BE2C (cell line): ENCODE results near the gene FNIP1.
"Not testable (repeated sequence)": the region's sequence is repeated elsewhere in the genome, so short reads cannot be mapped to it uniquely, and the experiment has no call there.

Experiments
- DNase-seq: peaks from one replicate; pipeline ENCODE4 v3.0.0-alpha.2; 2020
- H3K27me3 ChIP-seq: fragments of 250-450 bp; sonication (Bioruptor Pico); 2 replicates; pipeline ENCODE4 v1.5.1; 2020; ENCODE audit warnings: mild to moderate bottlenecking
- H3K36me3 ChIP-seq: fragments of 250-450 bp; sonication (Bioruptor Pico); 2 replicates; pipeline ENCODE4 v1.5.1; 2020; ENCODE audit warnings: mild to moderate bottlenecking
- H3K4me1 ChIP-seq: fragments of 250-450 bp; sonication (Bioruptor Pico); 2 replicates; pipeline ENCODE4 v1.5.1; 2020
- H3K4me3 ChIP-seq: 2 replicates; pipeline ENCODE4 v1.5.1; 2011; ENCODE audit warnings: low read depth, low read length
- H3K9me3 ChIP-seq: fragments of 250-450 bp; sonication (Bioruptor Pico); 2 replicates; pipeline ENCODE4 v1.5.1; 2020
- CTCF ChIP-seq: IDR thresholded peaks from 2 replicates; pipeline ENCODE4 v1.5.1; 2012; ENCODE audit warnings: mild to moderate bottlenecking, low read depth, low read length

Gene FNIP1

GRCh38 chr5:131682175-131682574 is 114.6 kb downstream of the FNIP1 start:
- H3K27me3 ChIP-seq, result no peaks in the 10 kb centered on the region
- no peak for DNase-seq
- H3K9me3 ChIP-seq, result no peaks in the 10 kb centered on the region
- H3K36me3 ChIP-seq, result peaks cover 14% of the 10 kb centered on the region
- peaks cover 3% of the 10 kb centered on the region; the same call in 1 of the 2 replicates for H3K4me1 ChIP-seq
- no peak for TF ChIP-seq CTCF
- no peak overlapping the region for H3K4me3 ChIP-seq

GRCh38 chr5:131679911-131680310 is 116.9 kb downstream of the FNIP1 start:
- no peak overlapping the region for H3K4me3 ChIP-seq
- H3K9me3 ChIP-seq, result no peaks in the 10 kb centered on the region
- H3K27me3 ChIP-seq, result no peaks in the 10 kb centered on the region
- DNase-seq, result no peak
- no peak for TF ChIP-seq CTCF
- H3K4me1 ChIP-seq, result peaks cover 3% of the 10 kb centered on the region; the same call in 1 of the 2 replicates
- H3K36me3 ChIP-seq, result peaks cover 23% of the 10 kb centered on the region

GRCh38 chr5:131678273-131678672 is 118.5 kb downstream of the FNIP1 start:
- H3K4me3 ChIP-seq, DNase-seq: not testable (repeated sequence)
- peaks cover 29% of the 10 kb centered on the region for H3K36me3 ChIP-seq

GRCh38 chr5:131677115-131677514 is 119.7 kb downstream of the FNIP1 start:
- H3K27me3 ChIP-seq, result no peaks in the 10 kb centered on the region
- H3K4me3 ChIP-seq, result no peak overlapping the region
- no peaks in the 10 kb centered on the region for H3K9me3 ChIP-seq
- no peak for DNase-seq
- peaks cover 29% of the 10 kb centered on the region for H3K36me3 ChIP-seq
- H3K4me1 ChIP-seq, result peaks cover 3% of the 10 kb centered on the region; the same call in 1 of the 2 replicates
- no peak for TF ChIP-seq CTCF

More at GRCh38 chr5:131678273-131678672, 118.5 kb downstream of the FNIP1 start:
- H3K4me1 ChIP-seq, H3K27me3 ChIP-seq, H3K9me3 ChIP-seq: not testable (repeated sequence)

- no peak for DNase-seq
- Histone ChIP-seq H3K9me3 (no peaks in the 10 kb centered on the region), H3K36me3 (peaks cover 32% of the 10 kb centered on the region), H3K4me3 (no peak overlapping the region), H3K27me3 (no peaks in the 10 kb centered on the region), H3K4me1 (no peaks in the 10 kb centered on the region)
- TF ChIP-seq CTCF, result no peak
Measured at GRCh38 chr5:131672776-131673175, 124.0 kb downstream of the FNIP1 start.

GRCh38 chr5:131671994-131672655 is 124.7 kb downstream of the FNIP1 start:
- no peaks in the 10 kb centered on the region for H3K9me3 ChIP-seq
- H3K36me3 ChIP-seq, result peaks cover 26% of the 10 kb centered on the region
- no peaks in the 10 kb centered on the region for H3K4me1 ChIP-seq
- no peak for TF ChIP-seq CTCF
- no peak overlapping the region for H3K4me3 ChIP-seq
- DNase-seq, result no peak
- no peaks in the 10 kb centered on the region for H3K27me3 ChIP-seq
